HT1080 (cell line): ENCODE results near the gene SLCO2B1. TPM values are rescaled to one million over a fixed set of nuclear protein-coding genes. Genes with fewer than 3 reads are reported as not detected.

Experiments
- DNase-seq: peaks from one replicate; pipeline ENCODE4 v3.0.0-alpha.2; 2015; ENCODE audit warnings: low read depth
- total RNA-seq: library from RNA; depleted of rRNA; stranded (reverse); fragments of >200 nt; shearing (Covaris generic); gene quantifications from 2 replicates; pipeline ENCODE4 v1.2.3, GENCODE V29; 2014

SLCO2B1 gene
- total RNA-seq, 1 experiment from 2014 or later = not detected

DNA sequence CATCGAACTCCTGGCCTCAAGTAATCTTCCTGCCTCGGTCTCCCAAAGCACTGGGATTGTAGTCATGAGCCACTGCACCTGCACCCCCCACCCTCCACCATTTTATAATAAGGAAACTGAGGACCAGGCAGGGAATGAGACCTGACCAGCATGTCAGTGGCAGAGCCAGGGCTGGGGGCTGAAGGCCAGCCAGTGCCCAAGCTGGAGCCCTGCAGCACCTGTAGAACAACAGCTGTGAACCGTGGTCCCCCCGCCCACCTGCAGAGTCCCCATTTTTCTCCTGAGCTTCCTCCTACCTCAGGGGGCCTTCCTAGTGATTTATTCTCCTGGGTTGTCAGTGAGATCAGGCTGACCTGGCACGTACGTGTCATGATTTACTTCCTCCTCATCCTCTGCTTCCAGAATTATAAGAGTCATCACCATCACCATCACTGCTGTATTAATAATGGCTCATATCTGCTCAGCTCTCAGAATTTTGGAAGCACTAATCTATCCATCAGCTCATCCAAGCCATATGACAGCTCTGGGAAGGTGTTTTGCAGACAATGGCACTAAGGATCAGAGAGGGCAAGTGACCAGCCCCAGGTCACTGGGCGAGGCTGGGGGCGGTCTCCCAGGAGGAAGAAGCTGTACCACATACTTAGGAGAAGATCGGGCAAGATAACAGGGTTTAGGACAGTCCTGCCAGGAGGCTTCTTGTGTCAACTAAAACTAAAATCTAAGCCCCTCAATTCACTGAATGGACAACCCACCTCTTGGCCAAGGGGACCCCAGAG lies 5.5 kb upstream of the SLCO2B1 start:
- no peak for DNase-seq

DNA sequence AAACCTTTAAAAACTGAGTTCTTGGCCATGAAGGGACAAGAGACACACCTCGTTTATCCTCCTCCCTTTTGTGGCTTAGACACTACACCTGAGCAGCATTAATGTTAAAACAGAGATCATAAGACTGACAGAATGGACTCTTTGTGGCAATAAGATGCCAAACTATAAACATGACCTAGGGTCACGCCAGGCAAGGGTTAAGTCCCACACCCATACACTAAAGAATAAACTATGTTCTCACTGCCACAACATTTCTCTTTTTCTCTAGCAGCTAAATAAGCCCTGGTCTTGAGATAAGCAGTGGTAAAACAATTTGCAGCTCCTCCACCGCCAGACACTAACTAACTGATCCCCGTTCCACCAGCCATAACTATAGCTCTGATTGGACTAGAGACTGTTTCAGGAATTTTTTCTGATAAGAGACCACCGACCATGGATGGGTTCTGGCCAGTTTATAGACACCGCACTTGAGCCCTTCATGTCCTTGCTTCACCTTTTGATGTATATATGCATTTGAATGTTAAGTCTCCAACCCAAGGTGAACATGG lies 4.9 kb upstream of the SLCO2B1 start:
- DNase-seq = no peak

DNA sequence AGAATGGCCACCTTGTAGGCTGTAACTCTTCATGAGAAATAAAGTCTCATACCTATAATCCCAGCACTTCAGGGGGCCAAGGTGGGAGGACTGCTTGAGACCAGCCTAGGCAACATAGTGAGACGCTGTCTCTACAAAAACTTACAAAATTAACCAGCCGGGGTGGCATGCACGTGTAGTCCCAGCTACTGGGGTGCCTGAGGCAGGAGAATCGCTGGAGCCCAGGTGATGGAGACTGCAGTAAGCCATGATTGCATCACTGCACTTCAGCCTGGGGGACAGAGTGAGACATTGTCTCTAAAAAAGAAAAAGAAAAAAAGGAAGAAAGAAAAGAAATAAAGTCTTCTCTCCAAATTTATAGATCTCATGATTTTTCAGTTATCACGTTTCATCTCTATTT lies 4.2 kb upstream of the SLCO2B1 start:
- DNase-seq = no peak

DNA sequence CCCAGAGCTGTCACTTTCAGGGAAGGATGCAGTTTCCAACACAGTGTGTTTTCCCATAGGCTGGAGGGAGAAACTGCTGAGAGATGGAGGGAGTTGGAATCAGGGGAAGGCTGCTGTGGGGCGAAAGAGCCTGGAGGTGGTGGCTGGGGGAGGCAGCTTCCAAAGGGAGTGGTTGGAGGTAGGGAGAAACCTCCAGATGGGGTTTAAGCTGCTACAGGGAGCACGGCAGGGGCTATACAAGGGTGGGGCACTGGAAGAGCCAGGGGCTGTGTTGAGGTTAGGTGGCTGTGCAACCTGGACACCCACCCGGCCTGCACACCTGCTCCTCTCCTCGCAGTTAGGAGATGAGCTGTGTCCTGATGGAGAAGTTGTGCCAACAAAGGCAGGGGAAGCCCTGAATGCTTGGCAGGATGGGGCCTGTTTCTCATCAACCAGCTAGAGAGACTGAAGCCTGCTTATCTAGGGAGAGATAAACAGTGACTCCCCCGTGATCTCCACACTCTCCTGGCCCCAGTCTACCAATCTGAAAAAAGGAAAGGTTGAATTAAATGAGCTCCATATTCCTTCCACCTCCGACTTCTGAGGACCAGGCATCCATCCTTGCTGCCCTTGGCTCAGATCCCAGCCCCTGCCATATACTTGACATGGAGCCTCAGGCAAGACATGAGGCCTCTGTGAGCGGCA lies 3.6 kb upstream of the SLCO2B1 start:
- DNase-seq = no peak

DNA sequence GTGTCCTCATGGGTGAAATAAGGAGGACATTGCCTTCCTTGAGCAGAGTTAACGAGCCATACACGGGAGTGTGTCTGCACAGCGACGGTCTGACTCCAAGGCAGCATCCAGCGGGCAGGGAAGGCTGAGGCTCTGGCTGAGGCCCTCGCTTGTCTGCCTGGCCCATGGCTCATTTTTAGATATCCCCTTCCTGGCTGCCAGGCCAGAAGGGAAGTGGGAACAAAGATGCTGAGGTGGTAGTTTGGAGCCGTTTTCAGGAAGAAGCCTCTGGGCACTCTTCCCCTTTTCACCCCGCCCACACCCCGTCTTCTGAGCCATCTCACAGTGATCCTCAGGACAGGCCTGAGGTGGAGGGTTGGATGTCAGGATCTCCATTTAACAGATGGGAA lies 3.0 kb upstream of the SLCO2B1 start:
- DNase-seq = no peak

DNA sequence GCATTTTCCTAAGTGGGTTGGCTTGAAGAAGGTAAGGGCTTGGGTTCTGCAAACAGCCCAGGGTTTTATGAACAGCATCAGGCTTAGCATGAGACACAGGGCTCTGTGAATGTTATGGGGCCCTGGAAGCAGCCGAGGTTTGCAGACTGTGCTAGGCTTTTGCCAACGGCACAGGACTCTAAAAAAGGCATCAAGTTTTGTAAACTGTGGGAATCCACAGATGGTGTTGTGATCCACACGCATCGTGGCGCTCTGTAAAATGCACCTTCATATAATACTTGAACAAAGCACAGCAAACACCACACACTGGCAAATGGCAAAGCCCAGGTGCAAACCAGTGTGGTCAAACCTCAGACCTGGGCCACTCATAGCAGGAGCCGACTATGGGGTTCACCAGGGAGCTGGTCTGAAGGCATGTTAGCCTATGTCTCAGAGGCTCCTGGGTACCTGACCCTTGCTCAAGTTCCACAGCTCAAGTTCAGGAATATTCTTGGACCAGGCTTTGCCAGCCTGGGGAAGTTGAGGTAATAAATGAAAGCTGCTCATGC lies 2.4 kb upstream of the SLCO2B1 start:
- DNase-seq = no peak

DNA sequence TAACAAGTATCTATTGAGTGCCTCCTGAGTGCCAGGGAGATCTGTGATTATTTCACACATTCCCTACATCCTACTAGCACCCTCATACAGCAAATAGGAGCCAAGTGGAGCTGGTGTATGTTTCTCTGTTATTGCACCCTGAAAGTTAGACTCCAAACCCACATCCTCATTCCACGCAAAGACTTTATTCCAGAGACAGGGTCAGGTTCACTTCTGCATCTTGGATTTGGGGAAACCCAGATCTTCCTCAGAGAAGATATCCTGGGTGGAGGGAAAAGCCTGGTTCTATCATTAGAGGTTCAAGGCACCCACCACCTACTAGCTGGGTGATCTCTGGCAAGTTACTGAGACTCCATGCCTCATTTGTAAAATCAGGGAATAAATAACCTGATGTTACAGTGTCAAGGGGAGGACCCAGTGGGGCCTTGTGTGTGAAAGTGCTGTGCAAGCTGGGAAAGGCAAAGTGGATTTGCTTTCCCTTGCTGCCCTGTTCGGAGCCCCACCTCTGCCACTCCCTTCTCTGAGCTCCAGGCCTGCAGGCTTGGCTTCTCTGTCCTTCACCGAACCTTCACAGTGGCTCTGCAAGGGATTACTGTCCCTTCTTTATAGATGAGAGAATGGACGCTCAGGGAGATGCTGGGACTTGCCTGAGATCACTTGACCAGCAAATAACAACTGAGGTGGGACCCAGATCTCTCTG lies 991 bp upstream of the SLCO2B1 start:
- DNase-seq = no peak

DNA sequence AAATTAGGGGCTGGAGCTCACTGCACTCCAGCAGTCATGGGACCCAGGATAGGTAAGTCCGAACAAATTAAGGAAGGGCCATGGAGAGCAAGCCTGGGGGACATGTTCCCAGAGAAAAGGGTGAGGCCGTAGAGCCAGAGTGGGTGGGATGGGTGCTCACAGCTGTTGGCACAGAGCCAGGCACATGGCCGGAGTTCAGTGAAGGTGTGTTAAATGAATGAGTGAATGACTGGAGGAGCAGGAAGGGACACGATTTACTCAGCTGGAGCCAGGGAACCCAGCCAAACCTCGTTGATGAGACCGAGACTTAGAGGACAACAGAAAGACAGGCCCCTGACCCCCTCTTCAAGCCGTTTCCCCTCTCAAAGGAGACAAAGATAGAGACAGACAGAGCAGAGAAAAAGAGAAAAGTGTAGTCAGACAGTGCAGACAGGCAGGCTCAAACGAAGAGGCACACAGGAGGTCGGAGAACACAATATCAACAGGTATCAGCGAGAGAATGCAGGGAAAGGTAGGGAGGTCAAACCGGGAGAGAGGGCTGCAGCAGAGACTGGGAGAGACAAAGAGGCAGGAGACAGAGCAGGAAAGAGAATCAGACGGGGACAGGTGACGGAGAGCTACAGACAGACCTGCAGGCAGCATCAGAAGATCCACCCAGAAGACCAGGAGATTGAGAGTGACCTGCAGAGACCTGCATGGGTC lies 590 bp downstream of the SLCO2B1 start:
- no peak for DNase-seq

DNA sequence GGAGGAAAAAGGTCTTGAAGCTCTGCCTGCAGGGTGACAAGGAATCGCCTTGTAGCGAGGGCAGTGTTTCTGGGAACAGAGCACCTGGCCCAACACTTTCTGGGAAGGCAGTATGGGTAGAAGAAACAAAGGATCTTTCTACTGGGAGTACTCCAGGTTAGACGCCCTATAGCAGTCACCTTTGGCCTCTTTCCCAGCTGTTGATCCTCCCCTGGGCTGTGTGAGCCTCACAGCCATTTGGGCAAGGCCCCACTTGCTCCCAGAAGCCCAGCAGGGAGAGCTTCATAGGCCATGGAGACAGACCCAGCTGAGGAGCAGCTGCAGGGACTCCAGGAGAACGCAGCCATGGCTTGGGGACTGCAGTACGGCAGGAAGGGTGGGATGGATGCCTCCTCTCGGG lies 1.2 kb downstream of the SLCO2B1 start:
- no peak for DNase-seq

DNA sequence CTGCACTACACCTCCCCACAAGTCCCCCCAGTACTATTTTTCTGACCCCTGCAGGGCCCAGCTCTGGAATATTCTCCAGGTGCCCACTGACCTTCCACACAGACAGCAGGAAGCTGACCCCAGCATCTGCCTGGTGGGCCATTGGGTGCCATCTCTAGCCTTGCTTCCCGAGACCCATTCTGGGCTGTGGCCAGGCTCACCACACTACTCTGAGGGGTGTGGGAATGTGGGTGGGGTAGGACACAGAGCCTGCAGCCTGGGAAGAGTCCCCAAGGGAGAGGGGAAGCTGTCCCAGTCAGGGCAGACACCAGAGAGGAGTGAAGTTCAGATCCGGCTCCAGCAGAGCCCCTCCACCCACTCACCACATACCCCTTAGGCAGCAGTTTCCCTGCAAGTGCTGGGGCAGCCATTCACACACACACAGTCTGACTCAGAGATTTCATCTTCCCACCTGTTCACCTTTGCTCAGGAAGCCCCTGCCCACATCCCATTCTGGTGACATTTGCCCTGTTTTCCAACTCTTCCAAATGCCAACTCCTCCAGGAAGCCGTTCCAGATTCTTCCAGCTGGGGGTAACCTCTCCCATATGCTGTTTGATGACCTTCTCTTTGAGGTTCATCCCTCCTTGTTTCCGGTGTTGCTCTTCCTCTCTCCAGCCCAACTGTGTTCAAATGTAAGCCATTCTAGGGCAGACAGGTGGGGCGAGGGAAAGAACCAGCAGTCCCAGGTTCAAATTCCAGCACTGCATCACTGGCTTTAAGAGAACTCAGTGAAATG lies 1.9 kb downstream of the SLCO2B1 start:
- no peak for DNase-seq

DNA sequence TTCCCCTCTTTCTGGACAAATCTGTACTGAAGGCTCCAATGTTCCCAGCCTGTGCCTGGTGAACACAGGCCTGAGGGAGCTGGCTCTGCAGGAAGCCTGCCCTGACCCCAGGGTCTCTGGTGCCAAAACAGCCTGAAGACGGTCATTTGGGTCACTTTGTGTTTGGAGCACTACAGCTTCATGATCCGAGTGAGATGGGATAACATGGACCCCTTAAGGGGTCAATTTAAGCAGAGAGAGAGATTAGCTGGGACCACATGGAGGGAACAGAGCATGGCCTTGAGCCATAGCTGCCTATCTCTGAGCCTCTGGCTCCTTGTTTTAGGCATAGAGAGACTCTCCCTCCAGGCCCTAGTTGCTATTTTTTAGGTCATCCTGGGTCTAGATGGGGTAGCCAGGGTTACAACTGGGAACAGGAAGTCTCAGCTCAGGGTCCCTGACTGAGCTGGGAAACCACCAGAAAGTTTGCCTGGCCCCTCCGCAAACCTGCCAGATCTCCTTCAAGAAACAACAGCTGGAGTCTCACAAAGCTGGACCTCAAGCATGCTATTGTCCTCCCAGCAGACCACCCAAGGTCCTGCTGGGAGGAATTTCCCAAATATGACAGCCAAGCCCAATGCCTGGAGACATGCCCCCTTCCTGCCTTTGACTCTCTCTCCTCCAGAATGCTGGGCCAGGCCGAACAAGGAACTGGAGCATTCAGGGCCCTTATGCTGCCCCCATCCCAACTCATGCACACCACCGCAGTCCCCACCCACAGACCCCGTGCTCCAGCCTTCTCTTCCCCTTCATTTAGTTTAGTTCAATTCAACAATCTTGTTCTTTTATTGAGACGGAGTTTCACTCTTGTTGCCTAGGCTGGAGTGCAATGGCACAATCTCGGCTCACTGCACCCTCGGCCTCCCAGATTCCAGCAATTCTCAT lies 4.0 kb downstream of the SLCO2B1 start:
- no peak for DNase-seq

DNA sequence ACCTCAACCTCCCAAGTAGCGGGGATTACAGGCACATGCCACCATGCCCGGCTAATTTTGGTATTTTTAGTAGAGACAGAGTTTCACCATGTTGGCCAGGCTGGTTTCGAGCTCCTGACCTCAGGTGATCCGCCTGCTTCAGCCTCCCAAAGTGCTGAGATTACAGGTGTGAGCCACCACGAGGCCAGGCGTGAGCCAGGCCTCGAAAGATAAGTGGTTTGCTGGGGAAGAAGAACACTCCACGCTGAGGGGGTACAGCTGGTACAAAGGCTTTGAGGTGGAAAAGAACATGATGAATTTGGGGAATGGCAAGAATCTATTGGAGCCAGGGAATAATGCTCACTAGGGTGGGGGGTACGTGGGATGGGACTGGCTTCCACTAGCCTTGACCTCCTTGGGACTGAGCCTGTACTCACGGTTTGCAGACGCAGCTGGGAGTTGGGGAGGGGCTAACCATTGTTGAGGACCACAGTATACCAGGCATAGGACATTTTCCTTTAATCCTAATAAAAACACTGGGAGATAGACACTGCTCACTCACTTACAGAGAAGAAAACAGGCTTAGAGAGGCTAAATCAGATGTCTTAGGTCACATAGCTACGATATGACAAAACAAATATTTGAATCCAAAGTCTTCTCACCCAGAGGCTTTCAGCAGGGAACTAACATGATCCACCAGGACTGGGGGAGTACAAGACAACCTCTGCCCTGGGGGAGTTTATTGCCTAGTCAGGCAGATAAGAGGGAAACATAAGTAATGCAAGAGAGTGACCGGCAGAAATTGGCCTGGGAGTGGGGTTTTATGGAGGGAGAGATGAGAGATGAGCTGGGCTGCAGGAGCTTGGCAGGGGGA lies 4.9 kb downstream of the SLCO2B1 start:
- no peak for DNase-seq

DNA sequence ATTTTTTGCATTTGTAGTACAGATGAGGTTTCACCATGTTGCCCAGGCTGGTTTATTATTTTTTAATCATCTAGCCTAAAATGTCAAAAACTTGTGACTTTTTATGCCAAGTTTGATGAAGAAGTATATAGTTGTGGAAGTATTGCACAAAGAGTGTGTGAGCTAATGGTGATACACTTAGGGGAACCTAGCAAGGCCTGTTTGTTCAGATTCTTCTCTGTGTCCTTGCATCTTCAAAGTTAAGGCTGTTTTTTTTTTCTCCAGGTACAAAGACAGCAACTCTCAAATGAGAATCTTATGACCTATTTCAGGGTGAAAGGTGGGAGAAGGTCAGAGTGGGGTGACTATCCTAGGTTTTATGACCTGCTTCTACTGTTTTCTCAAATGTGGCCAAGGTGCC lies 7.3 kb downstream of the SLCO2B1 start:
- DNase-seq = no peak

DNA sequence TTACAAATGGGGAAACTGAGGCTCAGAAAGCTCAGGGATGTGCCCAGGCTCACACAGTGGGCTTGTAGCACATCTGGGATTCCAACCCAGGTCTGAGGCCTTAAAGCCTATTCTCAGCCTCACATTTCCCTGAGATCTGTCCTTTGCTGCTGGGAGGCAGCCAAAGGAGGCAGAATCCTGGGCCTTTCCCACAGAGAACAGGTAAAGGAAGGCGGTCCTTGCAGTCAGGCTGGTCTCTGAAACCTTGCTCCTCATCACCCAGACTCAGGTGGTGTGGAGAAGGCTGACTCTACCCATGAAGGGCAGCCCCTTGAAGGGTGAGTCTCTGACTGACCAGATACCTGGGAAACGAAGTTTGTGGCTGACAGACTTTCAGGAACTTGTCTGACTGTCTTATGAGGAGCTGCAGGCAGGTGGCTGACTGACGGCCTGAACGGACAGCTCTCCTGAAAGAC lies 7.8 kb downstream of the SLCO2B1 start:
- DNase-seq = no peak

DNA sequence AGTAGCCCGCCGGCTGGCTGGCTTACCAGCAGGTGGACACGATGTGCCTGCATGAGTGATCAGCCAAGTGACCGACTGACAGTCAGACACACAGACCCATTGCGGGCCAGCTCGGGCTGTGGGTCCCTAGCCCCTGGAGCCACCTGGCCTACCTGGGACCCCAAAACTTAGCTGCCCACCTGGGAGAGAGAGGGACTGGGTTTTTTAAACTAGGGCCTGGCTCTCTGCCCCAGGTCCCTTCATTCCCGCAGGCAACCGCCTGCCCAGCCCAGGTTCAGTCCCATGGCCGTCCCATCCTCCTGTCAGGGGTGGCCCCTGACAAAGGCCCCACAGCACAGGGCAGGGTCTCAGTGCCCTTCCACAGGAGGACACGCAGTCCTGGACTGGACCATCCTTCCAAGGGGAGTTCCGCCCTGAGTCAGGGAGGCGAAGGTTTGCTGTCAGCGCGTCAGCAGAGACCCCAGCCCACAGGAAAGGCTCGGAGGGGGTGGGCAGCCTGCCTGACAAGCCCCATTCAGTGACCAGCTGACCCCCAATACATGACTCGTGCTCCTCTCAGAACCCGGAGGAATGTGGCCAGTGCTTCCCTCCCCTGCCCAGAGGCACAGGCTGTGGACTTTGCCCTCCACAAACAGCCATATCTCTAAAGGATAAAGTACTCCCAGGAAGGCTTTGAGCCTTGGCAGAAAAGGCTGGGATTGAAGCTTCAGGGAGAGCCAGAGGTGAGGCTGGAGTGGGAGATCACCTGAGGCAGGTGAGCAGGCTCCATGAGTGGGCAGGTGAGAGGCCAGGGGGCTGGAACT lies 8.4 kb downstream of the SLCO2B1 start:
- no peak for DNase-seq

DNA sequence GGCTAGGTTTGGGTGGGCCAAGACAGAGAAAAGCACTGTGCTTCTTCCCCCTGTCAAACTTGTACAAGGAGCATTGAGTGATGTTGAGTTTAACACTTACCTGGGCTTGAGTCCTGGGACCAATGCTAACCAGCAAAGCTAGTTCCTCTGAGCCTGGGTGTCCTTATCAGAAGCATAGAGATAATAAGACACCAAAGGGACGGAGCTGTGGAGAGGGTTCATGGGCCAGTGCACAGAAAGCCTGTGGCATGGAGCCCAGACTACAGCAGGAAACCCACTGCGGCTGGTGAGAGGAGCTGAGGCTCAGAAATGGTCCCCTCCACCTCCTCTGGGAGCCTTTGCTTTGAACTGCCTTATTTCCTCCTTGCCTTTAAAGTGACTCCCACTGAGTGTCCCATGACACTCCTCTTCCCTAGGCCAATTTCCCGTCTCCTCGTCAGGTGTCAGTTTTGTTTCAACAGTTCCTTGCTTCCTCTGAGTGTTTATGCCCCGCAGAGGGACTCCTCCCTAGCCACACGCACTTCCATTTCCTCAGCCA lies 9.4 kb downstream of the SLCO2B1 start:
- no peak for DNase-seq

DNA sequence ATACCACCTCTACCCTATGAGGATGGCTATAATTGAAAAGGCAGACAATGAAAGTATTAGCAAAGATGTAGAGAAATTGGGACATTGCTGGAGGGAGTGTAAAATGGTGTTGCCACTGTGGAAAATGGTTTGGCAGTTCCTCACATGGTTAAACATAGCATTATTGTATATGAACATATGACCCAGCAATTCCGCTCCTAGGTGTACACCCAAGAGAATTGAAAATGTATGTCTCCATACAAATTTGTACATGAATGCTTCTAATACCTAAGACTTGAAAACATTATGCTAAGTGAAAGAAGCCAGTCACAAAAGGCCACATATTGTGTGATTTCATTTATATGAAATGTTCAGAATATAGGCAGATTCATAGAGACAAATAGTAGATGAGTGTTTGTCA lies 10.0 kb downstream of the SLCO2B1 start:
- no peak for DNase-seq
